ENCODE data around the gene CCDC63. TPM values are rescaled to one million over a fixed set of nuclear protein-coding genes. Genes with fewer than 3 reads are reported as not detected.

Gene CCDC63
- polyA plus RNA-seq, 1 donor from 2014 or later, result not detected

- Mint-ChIP-seq H3K36me3 (no peaks in the 10 kb centered on the region), H3K9me3 (no peaks in the 10 kb centered on the region), H3K4me1 (peaks cover 17 to 29% (median 23%) of the 10 kb centered on the region in 3 donors), H3K27me3 (no peaks in the 10 kb centered on the region), H3K27ac (peak overlapping the region; percentile 91 to 99 (median 97)), H3K4me3 (peak overlapping the region in 3 of 4 donors; percentile 47 to 74 (median 73))
Measured at GRCh38 chr12:110913119-110914056, 66.6 kb downstream of the CCDC63 start.

GRCh38 chr12:110916295-110916875 is 69.6 kb downstream of the CCDC63 start:
- no peaks in the 10 kb centered on the region for H3K36me3 Mint-ChIP-seq
- H3K4me1 Mint-ChIP-seq, result peaks cover 17 to 31% (median 23%) of the 10 kb centered on the region in 3 donors
- H3K9me3 Mint-ChIP-seq, result no peaks in the 10 kb centered on the region
- no peak overlapping the region for H3K4me3 Mint-ChIP-seq
- H3K27me3 Mint-ChIP-seq, result no peaks in the 10 kb centered on the region
- peak overlapping the region in 1 of 3 donors; percentile 1 for H3K27ac Mint-ChIP-seq

- H3K4me1 Mint-ChIP-seq, result peaks cover 17 to 26% (median 17%) of the 10 kb centered on the region in 3 donors
- no peaks in the 10 kb centered on the region for H3K36me3 Mint-ChIP-seq
- H3K9me3 Mint-ChIP-seq, result no peaks in the 10 kb centered on the region
- peak overlapping the region in 1 of 4 donors; percentile 7 for H3K4me3 Mint-ChIP-seq
- no peak overlapping the region for H3K27ac Mint-ChIP-seq
- no peaks in the 10 kb centered on the region for H3K27me3 Mint-ChIP-seq
Measured at GRCh38 chr12:110917467-110917866, 70.7 kb downstream of the CCDC63 start.

DNA sequence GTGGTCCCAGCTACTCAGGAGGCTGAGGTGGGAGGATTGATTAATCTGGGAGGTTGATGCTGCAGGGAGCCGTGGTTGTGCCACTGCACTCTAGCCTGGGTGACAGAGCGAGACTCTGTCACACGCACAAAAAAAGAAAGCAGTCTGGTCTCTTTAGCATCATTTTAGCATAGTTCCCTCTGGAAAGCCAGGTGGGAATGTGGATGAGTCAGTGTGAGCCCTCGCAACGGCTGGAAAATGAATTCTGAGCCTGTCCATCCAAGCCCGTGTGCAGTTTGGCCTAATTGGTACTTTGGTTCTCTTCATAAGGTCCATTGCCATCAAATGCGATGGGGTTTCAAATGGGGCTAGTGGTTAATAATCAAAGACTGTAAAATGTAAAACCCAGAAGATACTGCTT is 71.2 kb downstream of the CCDC63 start:
- Mint-ChIP-seq H3K27me3 (no peaks in the 10 kb centered on the region), H3K36me3 (no peaks in the 10 kb centered on the region), H3K9me3 (no peaks in the 10 kb centered on the region), H3K27ac (peak overlapping the region in 1 of 3 donors; percentile 31), H3K4me1 (peaks cover 13 to 23% (median 17%) of the 10 kb centered on the region in 3 donors), H3K4me3 (no peak overlapping the region)

DNA sequence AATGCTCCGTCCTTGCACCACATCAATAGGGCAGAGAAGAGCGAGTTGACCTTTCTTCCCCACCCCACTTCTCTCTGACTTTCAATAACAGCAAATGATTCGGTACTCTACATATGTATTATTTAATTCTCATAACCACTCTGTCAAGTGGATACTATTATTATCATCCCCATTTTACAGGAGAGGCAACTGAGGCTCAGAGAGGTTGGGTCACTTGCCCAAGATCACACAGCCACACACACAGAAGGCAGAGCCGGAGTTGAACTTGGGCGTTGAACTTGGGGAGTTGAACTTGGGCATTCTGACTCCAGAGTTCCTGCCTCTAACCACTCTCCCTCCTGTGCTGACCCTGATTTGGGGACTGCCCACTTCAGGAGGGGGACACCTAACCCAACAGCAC is 72.9 kb downstream of the CCDC63 start:
- H3K9me3 Mint-ChIP-seq, result no peaks in the 10 kb centered on the region
- H3K4me1 Mint-ChIP-seq, result peaks cover 2 to 12% (median 4%) of the 10 kb centered on the region in 3 donors
- no peaks in the 10 kb centered on the region for H3K36me3 Mint-ChIP-seq
- H3K27ac Mint-ChIP-seq, result peak overlapping the region in 1 of 3 donors; percentile 72
- H3K27me3 Mint-ChIP-seq, result no peaks in the 10 kb centered on the region
- H3K4me3 Mint-ChIP-seq, result no peak overlapping the region

GRCh38 chr12:110920324-110920910 is 73.6 kb downstream of the CCDC63 start, which contains the start of gene MYL2:
Gene MYL2, minus strand, starts transcription at chr12:110920579. Its CDS starts 50 bp downstream, at chr12:110920529.
- Mint-ChIP-seq H3K27ac (peak within 1 kb of the TSS in 1 of 3 donors; percentile 72), H3K9me3 (no peaks in the 10 kb centered on the region), H3K27me3 (no peaks in the 10 kb centered on the region), H3K4me1 (peaks cover 0 to 10% (median 4%) of the 10 kb centered on the region in 3 donors), H3K36me3 (no peaks in the 10 kb centered on the region), H3K4me3 (no peak within 1 kb of the TSS)

GRCh38 chr12:110921262-110921661 is 74.5 kb downstream of the CCDC63 start:
- Mint-ChIP-seq H3K27me3 (no peaks in the 10 kb centered on the region), H3K4me1 (peaks cover 0 to 10% (median 4%) of the 10 kb centered on the region in 3 donors), H3K4me3 (no peak overlapping the region), H3K36me3 (no peaks in the 10 kb centered on the region), H3K27ac (no peak overlapping the region), H3K9me3 (no peaks in the 10 kb centered on the region)

GRCh38 chr12:110922652-110923051 is 75.9 kb downstream of the CCDC63 start:
- no peaks in the 10 kb centered on the region for H3K36me3 Mint-ChIP-seq
- H3K27me3 Mint-ChIP-seq, result no peaks in the 10 kb centered on the region
- no peak overlapping the region for H3K27ac Mint-ChIP-seq
- no peaks in the 10 kb centered on the region for H3K9me3 Mint-ChIP-seq
- no peak overlapping the region for H3K4me3 Mint-ChIP-seq
- H3K4me1 Mint-ChIP-seq, result peaks cover 0 to 8% (median 0%) of the 10 kb centered on the region in 3 donors

- Mint-ChIP-seq H3K4me3 (no peak overlapping the region), H3K27ac (no peak overlapping the region), H3K36me3 (no peaks in the 10 kb centered on the region), H3K4me1 (peaks cover 0 to 4% (median 0%) of the 10 kb centered on the region in 3 donors), H3K27me3 (no peaks in the 10 kb centered on the region), H3K9me3 (no peaks in the 10 kb centered on the region)
Measured at GRCh38 chr12:110923192-110923591, 76.4 kb downstream of the CCDC63 start.

GRCh38 chr12:110923692-110924334 is 77.0 kb downstream of the CCDC63 start:
- no peak overlapping the region for H3K27ac Mint-ChIP-seq
- H3K9me3 Mint-ChIP-seq, result no peaks in the 10 kb centered on the region

DNA sequence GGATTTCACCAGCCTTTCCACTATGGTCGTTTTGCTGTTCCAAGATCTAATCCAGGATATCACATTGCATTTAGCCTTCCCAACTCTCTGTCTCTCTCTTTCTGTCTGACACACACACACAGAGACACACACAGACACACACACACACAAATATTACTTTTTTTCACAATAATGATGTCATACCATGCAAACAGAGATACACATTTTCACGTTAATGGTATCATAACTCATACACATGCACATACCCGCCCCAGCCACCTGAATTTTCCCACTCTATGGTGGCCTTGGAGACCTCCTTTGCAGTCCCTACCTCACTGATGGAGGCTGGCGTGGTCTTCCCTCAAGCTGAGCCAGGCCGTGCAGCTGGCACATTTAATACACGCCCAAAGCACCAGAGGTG is 80.8 kb downstream of the CCDC63 start:
- H3K27me3 Mint-ChIP-seq, result no peaks in the 10 kb centered on the region
- H3K9me3 Mint-ChIP-seq, result no peaks in the 10 kb centered on the region
- no peak overlapping the region for H3K4me3 Mint-ChIP-seq
- no peaks in the 10 kb centered on the region for H3K36me3 Mint-ChIP-seq
- H3K4me1 Mint-ChIP-seq, result no peaks in the 10 kb centered on the region
- peak overlapping the region in 2 of 3 donors; percentile 25 to 50 for H3K27ac Mint-ChIP-seq

More at GRCh38 chr12:110923692-110924334, 77.0 kb downstream of the CCDC63 start:
- no peak overlapping the region for H3K4me3 Mint-ChIP-seq
- no peaks in the 10 kb centered on the region for H3K27me3 Mint-ChIP-seq
- no peaks in the 10 kb centered on the region for H3K36me3 Mint-ChIP-seq
- H3K4me1 Mint-ChIP-seq, result peaks cover 0 to 3% (median 0%) of the 10 kb centered on the region in 3 donors

- Mint-ChIP-seq H3K4me3 (no peak overlapping the region), H3K4me1 (no peaks in the 10 kb centered on the region), H3K9me3 (no peaks in the 10 kb centered on the region), H3K36me3 (no peaks in the 10 kb centered on the region), H3K27ac (no peak overlapping the region), H3K27me3 (no peaks in the 10 kb centered on the region)
Measured at GRCh38 chr12:110928700-110929099, 81.9 kb downstream of the CCDC63 start.

DNA sequence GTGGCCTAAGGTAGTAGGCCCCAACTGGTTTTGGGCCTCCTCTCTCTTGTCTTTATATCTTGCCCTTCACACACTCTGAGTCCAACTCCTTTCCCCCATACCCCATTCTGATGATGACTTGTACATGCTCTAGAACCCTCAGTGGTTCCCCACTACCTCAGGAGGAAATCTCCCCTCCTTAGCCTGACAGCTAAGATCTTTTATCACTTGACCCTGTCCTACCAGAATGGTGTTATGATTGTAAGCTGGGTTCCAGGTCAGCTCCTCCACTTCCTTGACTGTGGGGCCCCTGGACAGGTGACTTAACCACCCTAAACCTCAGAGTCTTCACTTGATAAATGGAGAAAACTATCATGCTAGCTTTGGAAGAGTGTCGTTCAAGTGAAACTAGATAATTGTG is 83.0 kb downstream of the CCDC63 start:
- Mint-ChIP-seq H3K4me3 (no peak overlapping the region), H3K4me1 (no peaks in the 10 kb centered on the region), H3K27me3 (no peaks in the 10 kb centered on the region), H3K9me3 (no peaks in the 10 kb centered on the region), H3K27ac (no peak overlapping the region), H3K36me3 (no peaks in the 10 kb centered on the region)

DNA sequence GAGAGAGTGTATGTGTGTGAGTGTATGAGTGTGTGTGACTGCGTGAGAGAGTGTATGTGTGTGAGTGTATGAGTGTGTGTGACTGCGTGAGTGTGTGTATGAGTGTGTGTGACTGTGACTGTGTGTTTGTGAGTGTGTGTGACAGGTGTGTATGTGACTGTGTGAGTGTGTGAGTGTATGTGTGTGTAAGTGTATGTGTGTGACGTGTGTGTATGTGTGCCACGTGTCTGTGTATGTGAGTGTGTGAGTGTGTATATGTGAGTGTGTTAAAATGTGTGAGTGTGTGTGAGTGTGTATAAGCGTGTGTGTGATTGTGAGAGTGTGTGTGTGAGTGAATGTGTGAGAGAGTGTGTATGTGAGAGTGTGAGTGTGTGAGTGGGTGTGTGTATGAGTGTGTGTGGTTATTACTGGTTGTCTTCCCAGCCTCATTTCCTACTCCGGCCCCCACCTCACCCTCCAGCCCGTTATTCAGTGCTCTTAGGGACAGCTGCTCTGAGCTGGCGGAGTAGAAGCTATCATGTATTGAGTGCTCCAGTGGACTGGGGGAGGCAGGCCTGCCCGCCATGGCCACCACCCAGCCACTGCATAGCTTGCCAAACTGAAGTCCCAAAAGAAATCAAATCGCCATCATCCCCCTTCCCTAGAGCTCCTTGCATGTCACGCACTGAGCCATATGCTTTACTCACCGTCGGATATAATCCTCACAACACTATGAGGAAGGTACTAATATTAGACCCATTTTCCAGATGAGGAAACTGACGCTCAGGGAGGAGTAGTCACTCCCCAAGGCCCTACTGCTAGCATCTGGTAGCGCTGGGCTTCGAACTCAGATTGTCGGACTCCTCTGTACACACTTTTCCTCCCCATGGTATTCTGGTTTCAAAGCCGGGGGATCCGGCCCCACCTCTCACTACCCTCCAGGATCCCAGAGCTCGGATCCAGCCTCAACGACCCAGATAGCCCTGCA is 83.8 kb downstream of the CCDC63 start:
- H3K27ac Mint-ChIP-seq, result no peak overlapping the region
- H3K27me3 Mint-ChIP-seq, result no peaks in the 10 kb centered on the region
- no peak overlapping the region for H3K4me3 Mint-ChIP-seq
- H3K36me3 Mint-ChIP-seq, result no peaks in the 10 kb centered on the region
- H3K9me3 Mint-ChIP-seq, result no peaks in the 10 kb centered on the region
- no peaks in the 10 kb centered on the region for H3K4me1 Mint-ChIP-seq
